GM06990 (cell line): ENCODE results near the gene INSYN1.

Experiments
- DNase-seq: peaks from one replicate; pipeline ENCODE4 v3.0.0-alpha.2; 2011; ENCODE audit not compliant: insufficient read length; ENCODE audit errors: extremely low read depth
- H3K27me3 ChIP-seq: replicated peaks from 2 replicates; pipeline ENCODE4 v1.6.0; 2011; ENCODE audit warnings: low read length; ENCODE audit not compliant: control insufficient read depth, insufficient read depth
- H3K36me3 ChIP-seq: 2 replicates; pipeline ENCODE4 v1.5.1; 2011; ENCODE audit warnings: low read length; ENCODE audit not compliant: control insufficient read depth, insufficient read depth
- H3K4me3 ChIP-seq: replicated peaks from 2 replicates; pipeline ENCODE4 v1.5.1; 2011; ENCODE audit warnings: low read depth, mild to moderate bottlenecking, control low read depth, low read length
- CTCF ChIP-seq: IDR thresholded peaks from 2 replicates; pipeline ENCODE4 v1.5.1; 2011; ENCODE audit warnings: low read length, control low read depth, mild to moderate bottlenecking, inconsistent platforms; ENCODE audit not compliant: insufficient read depth, poor library complexity, severe bottlenecking

INSYN1 gene

GRCh38 chr15:73712107-73712506 lies 41.0 kb downstream of the INSYN1 start:
- TF ChIP-seq CTCF = no peak
- no peak overlapping the region for H3K4me3 ChIP-seq
- H3K27me3 ChIP-seq = no peaks in the 10 kb centered on the region; the same call in 1 of the 2 replicates
- no peak for DNase-seq
- no peaks in the 10 kb centered on the region for H3K36me3 ChIP-seq

- Histone ChIP-seq H3K27me3 (no peaks in the 10 kb centered on the region; the same call in 1 of the 2 replicates), H3K36me3 (no peaks in the 10 kb centered on the region), H3K4me3 (no peak overlapping the region)
- no peak for TF ChIP-seq CTCF
- no peak for DNase-seq
Observed at GRCh38 chr15:73711526-73711925, 41.6 kb downstream of the INSYN1 start.

- no peak for TF ChIP-seq CTCF
- DNase-seq = no peak
Observed at GRCh38 chr15:73710321-73710720, 42.8 kb downstream of the INSYN1 start.

GRCh38 chr15:73709686-73710085 lies 43.5 kb downstream of the INSYN1 start:
- Histone ChIP-seq H3K27me3 (no peaks in the 10 kb centered on the region; the same call in 1 of the 2 replicates), H3K36me3 (no peaks in the 10 kb centered on the region), H3K4me3 (no peak overlapping the region)
- DNase-seq = no peak
- no peak for TF ChIP-seq CTCF

More at GRCh38 chr15:73710321-73710720, 42.8 kb downstream of the INSYN1 start:
- Histone ChIP-seq H3K4me3 (no peak overlapping the region), H3K36me3 (no peaks in the 10 kb centered on the region), H3K27me3 (no peaks in the 10 kb centered on the region; the same call in 1 of the 2 replicates)

- no peak for TF ChIP-seq CTCF
- no peak for DNase-seq
- Histone ChIP-seq H3K4me3 (no peak overlapping the region), H3K27me3 (no peaks in the 10 kb centered on the region; the same call in 1 of the 2 replicates), H3K36me3 (no peaks in the 10 kb centered on the region)
Observed at GRCh38 chr15:73709241-73709640, 43.9 kb downstream of the INSYN1 start.

- TF ChIP-seq CTCF = no peak
- no peaks in the 10 kb centered on the region for H3K36me3 ChIP-seq
- no peaks in the 10 kb centered on the region; the same call in 1 of the 2 replicates for H3K27me3 ChIP-seq
- DNase-seq = no peak
- H3K4me3 ChIP-seq = no peak overlapping the region
Observed at GRCh38 chr15:73708691-73709090, 44.5 kb downstream of the INSYN1 start.
